ENCODE results near the gene KRT17.
"Not testable (repeated sequence)": the region's sequence is repeated elsewhere in the genome, so short reads cannot be mapped to it uniquely, and the experiment has no call there.

The KRT17 gene

DNA sequence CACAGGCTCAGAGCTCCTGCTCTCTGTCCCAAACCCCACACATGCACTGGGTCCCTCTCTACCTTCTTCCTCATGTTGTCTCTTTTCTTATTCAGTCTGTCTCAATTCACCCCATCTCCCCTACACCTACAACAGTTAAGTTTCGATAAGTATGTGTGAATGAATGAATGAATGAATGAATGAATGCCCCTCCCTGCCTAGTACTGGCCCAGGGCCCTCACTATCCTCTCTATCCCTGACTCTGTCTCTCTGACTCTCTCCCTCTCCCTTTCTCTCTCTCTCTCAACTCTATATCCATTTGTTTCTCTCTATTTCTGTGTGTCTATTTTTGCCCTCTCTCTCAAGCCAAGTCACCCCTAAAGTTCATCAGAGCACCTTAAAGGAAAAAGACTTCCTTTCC is 45.8 kb downstream of the KRT17 start:
- DNase-seq (ENCODE audit: low read depth in 2 of 2, low spot score in 1 of 2): no peak

DNA sequence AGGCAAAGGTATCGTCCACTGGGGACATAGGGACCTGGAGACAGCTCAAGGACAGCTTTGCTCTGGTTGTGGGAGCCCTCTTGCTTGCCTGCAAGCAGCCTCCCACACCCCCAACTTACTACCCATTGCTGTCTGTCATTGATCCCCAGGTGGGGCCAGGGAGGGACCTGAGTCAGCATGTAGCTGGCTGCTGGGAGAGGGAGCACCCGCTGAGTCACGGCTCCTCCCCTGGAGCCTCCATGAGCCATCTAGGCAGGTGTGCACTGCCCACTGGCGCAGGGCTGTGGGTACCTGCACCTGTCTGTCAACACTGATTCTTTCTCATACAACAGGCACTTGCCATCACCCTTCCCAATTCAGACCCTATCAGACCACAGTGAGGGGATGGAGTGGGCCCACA is 47.6 kb downstream of the KRT17 start:
- DNase-seq (ENCODE audit: low read depth in 2 of 2, low spot score in 1 of 2): not testable (repeated sequence)

DNA sequence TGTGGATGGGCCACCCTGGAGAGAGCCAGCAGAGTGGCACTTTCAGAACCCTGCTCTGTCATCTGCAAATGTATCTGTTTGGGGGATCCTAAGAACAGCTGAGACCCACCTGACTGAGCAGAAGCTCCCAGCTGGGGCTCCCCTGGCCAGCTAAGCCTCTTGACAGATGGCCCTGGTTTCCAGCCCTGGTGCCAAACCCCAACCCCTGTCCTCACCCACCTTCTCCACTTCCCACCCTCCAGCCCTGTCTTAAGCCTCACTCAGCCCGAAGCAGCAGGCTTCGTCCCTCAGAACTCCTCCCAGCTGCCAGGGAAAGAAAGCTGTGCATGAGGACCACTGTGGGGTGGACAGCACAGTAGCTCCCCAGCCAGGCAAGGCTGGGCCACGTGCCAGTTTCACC is 49.0 kb downstream of the KRT17 start:
- DNase-seq (ENCODE audit: low read depth in 2 of 2, low spot score in 1 of 2): no peak

DNA sequence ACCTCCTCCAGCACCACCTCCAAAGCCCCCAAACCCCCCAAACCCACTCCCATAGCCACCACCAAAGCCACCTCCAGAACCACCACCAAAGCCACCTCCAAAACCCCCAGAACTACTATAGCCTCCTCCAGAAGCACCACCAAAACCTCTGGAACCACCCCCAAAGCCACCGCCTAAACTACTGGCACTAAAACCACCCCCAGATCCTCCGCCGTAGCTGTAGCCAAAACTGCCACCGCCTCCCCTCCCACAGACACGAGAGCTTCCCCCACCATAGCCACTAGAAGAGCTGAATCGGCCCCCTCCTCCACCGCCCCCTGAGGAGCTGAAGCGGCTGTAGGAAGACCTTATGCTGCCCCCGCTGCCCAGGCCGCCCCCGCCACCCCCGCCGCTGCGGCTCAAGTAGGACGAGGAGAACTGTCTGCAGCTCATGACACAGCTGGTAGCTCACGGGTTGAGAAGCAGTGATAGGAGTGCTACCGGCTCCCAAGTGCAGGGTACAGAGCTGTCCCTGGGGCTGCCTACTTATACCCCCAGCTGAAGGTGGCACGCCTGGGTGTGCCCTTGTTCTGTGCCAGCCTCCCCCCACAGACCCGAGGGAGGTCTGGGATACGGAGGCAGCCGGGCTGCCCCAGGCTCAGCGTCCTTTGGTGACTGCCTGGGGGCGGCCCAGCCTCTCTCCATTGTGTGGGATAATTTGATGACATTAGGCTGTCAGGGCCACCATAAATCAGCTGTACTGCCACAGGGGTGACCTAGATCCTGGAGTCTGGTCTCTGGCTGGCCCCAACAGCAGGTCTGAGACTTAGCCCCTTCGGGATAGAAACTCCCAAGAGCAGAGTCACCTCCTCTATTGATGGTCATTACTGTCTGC is 52.6 kb downstream of the KRT17 start, which contains the start of gene KRT9:
Gene KRT9 (minus strand): TSS at position 499 of the 874 bp plus-strand sequence. CDS start 67 bp downstream, at position 432.
- DNase-seq (ENCODE audit: low read depth in 2 of 2, low spot score in 1 of 2): no peak
